CMK (cell line): ENCODE data around the gene PTGIR.

Experiments used
- DNase-seq: peaks from one replicate; pipeline ENCODE4 v3.0.0-alpha.2; 2010; ENCODE audit warnings: low read depth

The PTGIR gene

GRCh38 chr19:46624958-46625661 is at the start of gene PTGIR:
Gene PTGIR (minus strand): TSS chr19:46625089. CDS start chr19:46624225, 864 bp downstream.
- DNase-seq, result peak; percentile 91

GRCh38 chr19:46670813-46671212 is 45.9 kb upstream of the PTGIR start:
- DNase-seq, result no peak

GRCh38 chr19:46668662-46669061 is 43.8 kb upstream of the PTGIR start:
- no peak for DNase-seq

GRCh38 chr19:46665072-46665471 is 40.2 kb upstream of the PTGIR start:
- DNase-seq, result no peak

GRCh38 chr19:46661735-46662592 is 37.1 kb upstream of the PTGIR start:
- no peak for DNase-seq

GRCh38 chr19:46661020-46661731 is 36.3 kb upstream of the PTGIR start, which contains the start of gene DACT3:
Gene DACT3 (minus strand): TSS chr19:46661182. CDS start chr19:46661064, 118 bp downstream.
- peak; percentile 100 for DNase-seq

GRCh38 chr19:46660551-46661019 is 35.7 kb upstream of the PTGIR start:
- no peak for DNase-seq

GRCh38 chr19:46660008-46660517 is 35.2 kb upstream of the PTGIR start:
- no peak for DNase-seq

- DNase-seq, result no peak
Measured at GRCh38 chr19:46659151-46660007, 34.5 kb upstream of the PTGIR start.

GRCh38 chr19:46656541-46656940 is 31.7 kb upstream of the PTGIR start:
- DNase-seq, result no peak

- DNase-seq, result no peak
Measured at GRCh38 chr19:46654621-46655152, 29.8 kb upstream of the PTGIR start.

- DNase-seq, result no peak
Measured at GRCh38 chr19:46650445-46650844, 25.6 kb upstream of the PTGIR start.

- DNase-seq, result no peak
Measured at GRCh38 chr19:46648961-46649960, 24.4 kb upstream of the PTGIR start.

GRCh38 chr19:46648060-46648960 is 23.4 kb upstream of the PTGIR start:
- DNase-seq, result no peak

- DNase-seq, result no peak
Measured at GRCh38 chr19:46646402-46646801, 21.5 kb upstream of the PTGIR start.

GRCh38 chr19:46644720-46645119 is 19.8 kb upstream of the PTGIR start:
- DNase-seq, result no peak

- DNase-seq, result no peak
Measured at GRCh38 chr19:46640656-46641055, 15.8 kb upstream of the PTGIR start.

- DNase-seq, result no peak
Measured at GRCh38 chr19:46639358-46640182, 14.7 kb upstream of the PTGIR start.
